Measurements from ENCODE around the gene ADAR. TPM values are rescaled to one million over a fixed set of nuclear protein-coding genes. Genes with fewer than 3 reads are reported as not detected.

Gene ADAR
- polyA plus RNA-seq, 1 experiment: 143 TPM

DNA sequence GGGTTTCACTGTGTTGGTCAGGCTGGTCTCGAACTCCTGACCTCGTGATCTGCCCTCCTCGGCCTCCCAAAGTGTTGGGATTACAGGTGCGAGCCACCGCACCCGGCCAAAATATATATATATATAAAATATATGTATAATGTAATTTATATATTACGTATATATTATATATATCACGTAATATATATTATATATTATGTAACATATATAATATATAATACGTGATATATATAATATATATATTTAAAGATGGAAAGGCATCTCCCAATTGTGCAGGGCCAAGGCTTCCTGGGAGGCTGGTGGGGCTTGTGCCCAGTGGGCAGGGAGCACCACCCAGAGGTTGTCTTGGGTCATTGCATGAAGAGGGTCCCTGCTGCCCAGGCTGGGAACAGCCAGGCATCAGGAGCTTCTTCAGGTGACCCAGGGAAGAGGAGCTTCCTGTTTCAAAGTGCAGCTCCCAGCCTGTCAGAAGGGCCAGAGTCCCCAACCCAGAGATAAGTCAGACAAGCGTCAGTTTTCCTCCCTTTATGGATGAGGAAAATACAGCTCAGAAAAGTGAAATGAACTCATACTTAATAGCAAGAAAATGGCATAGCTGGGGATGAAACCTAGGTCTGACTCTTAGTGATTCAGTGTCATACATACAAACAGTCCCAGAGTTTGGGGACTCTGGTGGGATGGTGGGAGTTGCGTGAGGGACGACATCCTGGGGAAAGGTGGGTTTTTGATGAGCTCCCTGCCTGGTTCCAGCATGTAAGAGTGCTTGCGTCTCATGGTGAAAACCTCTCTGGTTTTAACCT lies 61.5 kb downstream of the ADAR start:
- TF ChIP-seq, protein P1, sequence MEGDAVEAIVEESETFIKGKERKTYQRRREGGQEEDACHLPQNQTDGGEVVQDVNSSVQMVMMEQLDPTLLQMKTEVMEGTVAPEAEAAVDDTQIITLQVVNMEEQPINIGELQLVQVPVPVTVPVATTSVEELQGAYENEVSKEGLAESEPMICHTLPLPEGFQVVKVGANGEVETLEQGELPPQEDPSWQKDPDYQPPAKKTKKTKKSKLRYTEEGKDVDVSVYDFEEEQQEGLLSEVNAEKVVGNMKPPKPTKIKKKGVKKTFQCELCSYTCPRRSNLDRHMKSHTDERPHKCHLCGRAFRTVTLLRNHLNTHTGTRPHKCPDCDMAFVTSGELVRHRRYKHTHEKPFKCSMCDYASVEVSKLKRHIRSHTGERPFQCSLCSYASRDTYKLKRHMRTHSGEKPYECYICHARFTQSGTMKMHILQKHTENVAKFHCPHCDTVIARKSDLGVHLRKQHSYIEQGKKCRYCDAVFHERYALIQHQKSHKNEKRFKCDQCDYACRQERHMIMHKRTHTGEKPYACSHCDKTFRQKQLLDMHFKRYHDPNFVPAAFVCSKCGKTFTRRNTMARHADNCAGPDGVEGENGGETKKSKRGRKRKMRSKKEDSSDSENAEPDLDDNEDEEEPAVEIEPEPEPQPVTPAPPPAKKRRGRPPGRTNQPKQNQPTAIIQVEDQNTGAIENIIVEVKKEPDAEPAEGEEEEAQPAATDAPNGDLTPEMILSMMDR (IDR thresholded peaks at IDR 0.05; ENCODE audit: insufficient read depth, low read depth, low read length): peak; percentile 75
- peaks cover 5% of the 10 kb centered on the region; the same call in 1 of the 2 replicates for H3K27me3 ChIP-seq (ENCODE audit: control insufficient read depth, insufficient read depth, low read length)
- no peak overlapping the region for H3K4me3 ChIP-seq (ENCODE audit: low read depth, low read length)
- ChIA-PET CTCF (interaction anchor here (0.6 to 4.8 kb wide), 19 partner anchors 9 to 1198 kb away, joined by 3 to 43 read pairs (median 3); partner anchors contain the start of genes PGLYRP4 and UBE2Q1), POLR2A (interaction anchor here (0.6 kb wide), 1 partner anchor 678 kb away, joined by 3 read pairs; no protein-coding TSS in a partner anchor)
- no peak for DNase-seq (ENCODE audit: low read depth)
- H3K36me3 ChIP-seq (ENCODE audit: control insufficient read depth, insufficient read depth, low read length): peaks cover 15% of the 10 kb centered on the region

DNA sequence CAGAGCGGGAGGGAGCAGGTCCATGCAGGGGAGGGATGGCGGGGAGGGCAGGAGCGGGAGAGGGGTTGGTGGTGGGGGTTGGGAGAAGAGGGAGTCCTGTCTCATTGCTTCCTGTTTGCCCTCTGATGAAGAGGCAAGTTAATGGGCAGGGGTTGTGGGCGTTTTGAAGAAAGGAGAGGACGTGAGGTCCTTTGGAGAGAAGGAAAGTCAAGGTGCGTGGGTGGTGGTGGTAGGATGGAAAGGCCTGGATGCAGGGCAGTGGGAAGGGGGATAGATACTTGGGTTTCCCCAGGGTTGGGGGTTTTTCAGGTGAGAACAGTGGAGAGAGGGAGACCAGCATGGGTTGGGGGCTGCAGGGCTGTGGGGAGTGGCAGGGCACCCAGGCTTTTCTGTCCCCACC lies 66.8 kb downstream of the ADAR start:
- H3K4me3 ChIP-seq (ENCODE audit: low read depth, low read length): no peak overlapping the region
- TF ChIP-seq, protein P1 (IDR thresholded peaks at IDR 0.05; ENCODE audit: insufficient read depth, low read depth, low read length): no peak
- ChIA-PET CTCF (interaction anchor here (1.8 kb wide), 1 partner anchor 18 kb away, joined by 4 read pairs; no protein-coding TSS in a partner anchor), POLR2A (no interaction called here)
- no peak for DNase-seq (ENCODE audit: low read depth)
- no peaks in the 10 kb centered on the region for H3K36me3 ChIP-seq (ENCODE audit: control insufficient read depth, insufficient read depth, low read length)
- peaks cover 13% of the 10 kb centered on the region for H3K27me3 ChIP-seq (ENCODE audit: control insufficient read depth, insufficient read depth, low read length)

DNA sequence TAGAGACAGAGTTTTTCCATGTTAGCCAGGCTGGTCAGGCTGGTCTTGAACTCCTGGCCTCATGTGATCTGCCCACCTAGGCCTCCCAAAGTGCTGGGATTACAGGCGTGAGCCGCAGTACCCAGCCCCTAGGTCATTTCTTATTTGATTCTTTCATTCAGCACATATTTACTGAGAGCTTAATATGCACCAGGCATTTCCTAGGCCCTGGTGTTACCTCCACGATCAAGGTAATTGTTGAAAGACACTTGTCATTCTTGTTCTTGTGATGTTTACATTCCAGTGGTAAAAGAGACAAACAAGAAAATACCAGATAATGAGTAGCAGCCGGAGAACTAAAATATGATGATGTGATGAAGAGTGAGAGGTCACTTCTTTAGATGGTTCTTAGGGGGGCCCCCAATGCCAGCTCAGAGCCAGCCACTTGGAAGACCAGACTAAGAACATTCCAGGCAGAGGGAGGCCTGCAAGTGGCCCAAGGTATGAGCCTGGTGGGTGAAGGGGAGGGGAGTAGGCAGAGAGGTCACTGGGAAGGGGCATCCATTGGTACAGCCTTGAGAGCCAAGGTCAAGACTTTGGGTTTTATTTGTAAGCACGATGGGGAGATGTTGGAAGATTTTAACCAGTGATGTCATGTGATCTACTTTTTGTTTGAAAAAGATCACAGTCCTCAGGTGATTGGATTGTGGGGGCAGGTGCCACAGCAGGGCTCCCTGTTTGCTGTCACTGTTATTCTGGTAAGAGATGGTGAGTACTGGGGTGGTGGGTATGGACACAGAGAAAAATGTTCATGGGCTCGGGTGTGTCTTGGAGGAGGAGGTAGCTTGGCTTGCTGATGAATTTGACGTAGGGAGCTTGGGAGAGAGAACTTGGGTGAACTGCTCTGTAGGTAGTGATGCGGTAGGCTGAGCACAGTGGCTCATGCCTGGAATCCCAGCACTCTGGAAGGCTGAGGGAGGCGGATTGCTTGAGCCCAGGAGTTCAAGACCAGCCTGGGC lies 68.2 kb downstream of the ADAR start:
- ChIA-PET POLR2A (no interaction called here), CTCF (no interaction called here)
- no peak for DNase-seq (ENCODE audit: low read depth)
- Histone ChIP-seq H3K27me3 (ENCODE audit: control insufficient read depth, insufficient read depth, low read length) (peaks cover 14% of the 10 kb centered on the region), H3K36me3 (ENCODE audit: control insufficient read depth, insufficient read depth, low read length) (no peaks in the 10 kb centered on the region), H3K4me3 (ENCODE audit: low read depth, low read length) (no peak overlapping the region)
- TF ChIP-seq, protein P1 (IDR thresholded peaks at IDR 0.05; ENCODE audit: insufficient read depth, low read depth, low read length): no peak

DNA sequence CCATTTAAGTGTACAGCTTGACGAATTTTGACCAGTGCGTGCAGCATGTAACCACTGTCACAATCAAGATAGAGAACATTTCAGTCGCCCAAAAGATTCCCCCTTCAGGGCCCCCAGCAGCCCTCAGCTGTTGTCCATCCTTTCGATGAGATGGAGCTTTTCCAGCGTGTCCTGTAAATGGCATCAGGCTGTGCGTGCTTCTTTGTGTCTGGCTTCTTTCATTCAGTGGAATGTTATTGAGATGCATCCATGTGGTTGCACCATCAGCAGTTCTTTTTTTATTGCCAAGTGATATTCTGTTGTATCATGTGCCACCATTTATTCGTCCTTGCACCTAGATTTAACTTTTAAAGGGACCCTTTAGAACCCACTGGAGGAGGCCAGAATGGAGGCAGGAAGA lies 71.4 kb downstream of the ADAR start:
- ChIA-PET POLR2A (no interaction called here), CTCF (interaction anchor here (1.0 to 3.2 kb wide), 3 partner anchors 57 to 548 kb away, joined by 4 to 12 read pairs (median 5); no protein-coding TSS in a partner anchor)
- TF ChIP-seq, protein P1 (IDR thresholded peaks at IDR 0.05; ENCODE audit: insufficient read depth, low read depth, low read length): no peak
- no peak for DNase-seq (ENCODE audit: low read depth)
- Histone ChIP-seq H3K36me3 (ENCODE audit: control insufficient read depth, insufficient read depth, low read length) (no peaks in the 10 kb centered on the region), H3K4me3 (ENCODE audit: low read depth, low read length) (no peak overlapping the region), H3K27me3 (ENCODE audit: control insufficient read depth, insufficient read depth, low read length) (peaks cover 10% of the 10 kb centered on the region)
